Measurements from ENCODE around the gene ARHGAP6. TPM values are rescaled to one million over a fixed set of nuclear protein-coding genes. Genes with fewer than 3 reads are reported as not detected.

The ARHGAP6 gene
- total RNA-seq, 4 donors from 2014 or later, result 49.2 to 63.8 (median 51.5) TPM

- DNase-seq, result no peak
- Histone ChIP-seq H3K4me1 (peaks cover 9 to 12% of the 10 kb centered on the region in 2 donors), H3K27me3 (no peaks in the 10 kb centered on the region), H3K27ac (peak overlapping the region; percentile 5 to 46 (median 42)), H3K4me3 (replicated peaks in 1 of 3) (no peak overlapping the region), H3K9me3 (no peaks in the 10 kb centered on the region), H3K36me3 (no peaks in the 10 kb centered on the region)
- intact Hi-C loops (cut with DNase I), result no loop called here
- 46 to 49% methylated on average over 5 of the region's 5 CpGs for WGBS, 2 donors
- TF ChIP-seq CTCF (IDR thresholded peaks at IDR 0.05) (no peak), POLR2A (IDR thresholded peaks at IDR 0.05) (no peak)
Observed at GRCh38 chrX:11421805-11422524, 243.8 kb downstream of the ARHGAP6 start.

- H3K9me3 ChIP-seq, result no peaks in the 10 kb centered on the region
- no peak overlapping the region for H3K4me3 ChIP-seq (replicated peaks in 1 of 3)
- peak overlapping the region in 2 of 3 donors; percentile 42 to 46 for H3K27ac ChIP-seq
- no peaks in the 10 kb centered on the region for H3K27me3 ChIP-seq
- intact Hi-C loops (cut with DNase I), result no loop called here
- TF ChIP-seq POLR2A (IDR thresholded peaks at IDR 0.05) (no peak), CTCF (IDR thresholded peaks at IDR 0.05) (no peak)
- DNase-seq, result no peak
- 83 to 87% methylated on average over 4 of the region's 4 CpGs for WGBS, 2 donors
- no peaks in the 10 kb centered on the region for H3K36me3 ChIP-seq
- H3K4me1 ChIP-seq, result peaks cover 9 to 12% of the 10 kb centered on the region in 2 donors
Observed at GRCh38 chrX:11420851-11421250, 244.9 kb downstream of the ARHGAP6 start.

- no peaks in the 10 kb centered on the region for H3K27me3 ChIP-seq
- no peak overlapping the region for H3K4me3 ChIP-seq (replicated peaks in 1 of 3)
- intact Hi-C loops (cut with DNase I), result no loop called here
- DNase-seq, result no peak
- TF ChIP-seq CTCF (IDR thresholded peaks at IDR 0.05) (no peak), POLR2A (IDR thresholded peaks at IDR 0.05) (no peak)
- peaks cover 9% of the 10 kb centered on the region in 2 donors for H3K4me1 ChIP-seq
- no peaks in the 10 kb centered on the region for H3K9me3 ChIP-seq
- WGBS, 2 donors, result 75 to 80% methylated on average over 3 to 6 of the region's 6 CpGs
- H3K36me3 ChIP-seq, result no peaks in the 10 kb centered on the region
- no peak overlapping the region for H3K27ac ChIP-seq
Observed at GRCh38 chrX:11419102-11419501, 246.6 kb downstream of the ARHGAP6 start.

- no peaks in the 10 kb centered on the region for H3K27me3 ChIP-seq
- TF ChIP-seq CTCF (IDR thresholded peaks at IDR 0.05) (no peak), POLR2A (IDR thresholded peaks at IDR 0.05) (no peak)
- no peak overlapping the region for H3K27ac ChIP-seq
- H3K9me3 ChIP-seq, result no peaks in the 10 kb centered on the region
- H3K4me1 ChIP-seq, result peaks cover 0 to 4% of the 10 kb centered on the region in 2 donors
- H3K4me3 ChIP-seq (replicated peaks in 1 of 3), result no peak overlapping the region
- WGBS, 2 donors, result 73 to 82% methylated on average over 8 to 12 of the region's 13 CpGs
- no peaks in the 10 kb centered on the region for H3K36me3 ChIP-seq
- peak; percentile 12 to 18 for DNase-seq
- intact Hi-C loops (cut with DNase I), result no loop called here
Observed at GRCh38 chrX:11416600-11416999, 249.1 kb downstream of the ARHGAP6 start.

- no peaks in the 10 kb centered on the region for H3K36me3 ChIP-seq
- intact Hi-C loops (cut with DNase I), result no loop called here
- H3K4me3 ChIP-seq (replicated peaks in 1 of 3), result no peak overlapping the region
- H3K4me1 ChIP-seq, result no peaks in the 10 kb centered on the region
- H3K27me3 ChIP-seq, result no peaks in the 10 kb centered on the region
- WGBS, 2 donors, result 100% methylated on average over 1 of the region's 1 CpG
- H3K27ac ChIP-seq, result no peak overlapping the region
- H3K9me3 ChIP-seq, result no peaks in the 10 kb centered on the region
- DNase-seq, result no peak
- no peak for TF ChIP-seq POLR2A (IDR thresholded peaks at IDR 0.05)
- no peak for TF ChIP-seq CTCF (IDR thresholded peaks at IDR 0.05)
Observed at GRCh38 chrX:11414091-11414490, 251.6 kb downstream of the ARHGAP6 start.

Measured in thyroid gland (tissue), 4 donors.